Measurements from ENCODE around the gene TMEM272.

Gene TMEM272

DNA sequence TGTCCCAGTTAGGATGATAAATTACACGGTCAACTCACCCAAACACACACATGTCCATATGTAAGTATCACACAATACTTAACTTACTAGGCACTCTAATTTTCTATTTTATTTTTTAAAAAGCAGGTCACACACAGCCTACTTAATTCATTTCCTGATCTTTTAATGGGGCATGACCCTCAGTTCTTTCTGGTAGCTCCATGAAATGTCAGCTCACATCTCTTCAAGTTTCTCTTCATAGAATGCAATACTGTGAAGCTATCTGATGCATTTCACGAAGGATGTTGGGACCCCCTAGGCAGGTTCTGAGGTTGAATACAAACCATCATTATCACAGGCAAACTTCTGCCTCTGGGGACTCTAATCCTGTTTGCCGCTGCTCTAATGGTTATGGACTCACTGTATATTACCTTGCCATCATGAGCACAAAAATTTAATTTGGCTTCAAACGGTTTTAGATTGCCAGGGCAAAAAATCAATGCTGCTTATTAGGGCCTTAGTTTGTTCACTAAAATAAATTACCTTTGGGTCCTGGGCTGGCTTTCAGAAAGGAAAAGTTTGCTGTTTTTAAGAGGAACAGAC is 24.9 kb downstream of the TMEM272 start:
- H3K9me3 ChIP-seq (ENCODE audit: control insufficient read depth, low read length), result no peaks in the 10 kb centered on the region
- H3K9ac ChIP-seq (ENCODE audit: low read length), result no peak overlapping the region
- H3K4me3 ChIP-seq (ENCODE audit: low read length), result no peak overlapping the region
- H3K27me3 ChIP-seq (ENCODE audit: control insufficient read depth, insufficient read depth, low read length), result no peaks in the 10 kb centered on the region
- peaks cover 9% of the 10 kb centered on the region for H3K4me1 ChIP-seq (ENCODE audit: control insufficient read depth, insufficient read depth, low read length)
- no peaks in the 10 kb centered on the region for H3K36me3 ChIP-seq (ENCODE audit: control insufficient read depth, insufficient read depth, low read length)

DNA sequence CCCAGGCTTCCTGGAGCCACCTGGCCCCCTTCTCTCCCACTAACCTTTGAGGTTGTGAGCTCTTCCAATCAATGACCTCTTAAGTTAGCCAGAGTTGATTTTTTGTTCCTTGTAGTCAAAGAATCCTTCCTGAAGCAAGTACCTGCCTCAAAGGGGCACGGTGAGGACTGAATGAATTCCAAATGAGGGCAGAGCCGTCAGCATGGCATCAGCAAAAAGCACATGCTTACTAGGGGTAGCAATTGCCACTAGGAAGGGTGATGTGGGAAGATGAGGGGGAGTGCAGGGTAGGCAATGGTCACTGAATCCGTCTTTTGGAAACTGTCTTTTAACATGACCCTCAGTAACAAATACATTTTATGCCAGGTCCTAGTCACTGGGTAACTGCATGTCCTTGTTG is 25.4 kb downstream of the TMEM272 start:
- H3K36me3 ChIP-seq (ENCODE audit: control insufficient read depth, insufficient read depth, low read length), result no peaks in the 10 kb centered on the region
- H3K9me3 ChIP-seq (ENCODE audit: control insufficient read depth, low read length), result no peaks in the 10 kb centered on the region
- H3K27me3 ChIP-seq (ENCODE audit: control insufficient read depth, insufficient read depth, low read length), result no peaks in the 10 kb centered on the region
- no peak overlapping the region for H3K4me3 ChIP-seq (ENCODE audit: low read length)
- H3K9ac ChIP-seq (ENCODE audit: low read length), result no peak overlapping the region
- H3K4me1 ChIP-seq (ENCODE audit: control insufficient read depth, insufficient read depth, low read length), result peaks cover 13% of the 10 kb centered on the region

DNA sequence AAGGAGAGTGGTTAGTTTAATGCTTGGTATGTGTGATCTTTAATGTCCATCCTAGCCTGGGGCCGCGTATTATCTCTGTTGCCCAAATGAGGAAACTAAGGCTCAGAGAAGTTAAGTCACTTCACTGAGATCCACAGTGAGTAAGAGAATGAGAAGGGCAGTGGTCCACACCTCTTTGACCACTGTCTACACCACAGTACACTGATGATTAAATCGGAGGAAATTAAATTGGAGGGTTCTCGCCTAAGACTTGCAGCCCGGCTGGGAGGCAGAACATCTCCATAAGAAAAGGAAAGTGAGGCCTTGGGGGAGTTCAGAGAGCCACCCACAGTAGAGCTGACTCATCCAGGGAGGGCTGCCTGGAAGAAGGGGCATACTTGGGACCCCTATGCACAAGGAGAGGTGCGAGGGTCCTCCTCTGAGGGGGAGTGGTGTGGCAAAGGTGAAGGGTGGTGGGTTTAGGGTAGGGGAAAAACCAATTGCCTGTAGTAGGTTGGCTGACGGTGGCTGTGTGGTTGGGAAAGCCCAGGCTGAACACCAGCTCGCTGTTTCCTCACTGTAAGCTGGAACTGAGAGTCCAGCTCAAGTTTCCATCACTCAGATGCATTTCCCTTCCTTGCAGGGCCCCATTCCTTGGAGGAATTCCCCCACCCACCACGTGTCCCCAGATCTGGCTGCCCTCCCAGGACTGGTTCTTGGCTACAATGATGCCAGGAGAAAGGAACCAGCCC is 26.0 kb downstream of the TMEM272 start:
- H3K9ac ChIP-seq (ENCODE audit: low read length), result no peak overlapping the region
- no peak overlapping the region for H3K4me3 ChIP-seq (ENCODE audit: low read length)
- H3K4me1 ChIP-seq (ENCODE audit: control insufficient read depth, insufficient read depth, low read length), result peaks cover 13% of the 10 kb centered on the region
- H3K27me3 ChIP-seq (ENCODE audit: control insufficient read depth, insufficient read depth, low read length), result no peaks in the 10 kb centered on the region
- no peaks in the 10 kb centered on the region for H3K9me3 ChIP-seq (ENCODE audit: control insufficient read depth, low read length)
- no peaks in the 10 kb centered on the region for H3K36me3 ChIP-seq (ENCODE audit: control insufficient read depth, insufficient read depth, low read length)

DNA sequence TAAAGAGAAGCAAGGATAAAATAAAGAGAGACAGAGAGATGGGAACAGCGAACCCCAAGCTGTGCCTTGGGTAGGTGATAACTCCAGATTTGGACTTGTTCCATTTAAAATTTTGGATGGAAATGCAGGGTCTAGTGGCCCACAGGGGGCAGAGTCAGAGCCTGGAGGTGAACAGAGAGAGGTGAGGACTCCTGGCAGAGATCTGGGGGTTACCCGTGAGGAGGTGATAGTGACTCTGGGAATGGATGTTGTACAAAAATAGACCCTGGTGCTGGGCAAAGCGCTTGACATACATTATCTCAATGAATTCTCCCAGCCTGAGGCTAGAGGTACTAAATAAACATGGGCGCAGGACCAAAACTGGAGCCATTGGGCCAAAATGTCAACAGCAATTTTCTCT is 26.7 kb downstream of the TMEM272 start:
- Histone ChIP-seq H3K9ac (ENCODE audit: low read length) (no peak overlapping the region), H3K4me3 (ENCODE audit: low read length) (no peak overlapping the region), H3K9me3 (ENCODE audit: control insufficient read depth, low read length) (no peaks in the 10 kb centered on the region), H3K27me3 (ENCODE audit: control insufficient read depth, insufficient read depth, low read length) (no peaks in the 10 kb centered on the region), H3K36me3 (ENCODE audit: control insufficient read depth, insufficient read depth, low read length) (no peaks in the 10 kb centered on the region), H3K4me1 (ENCODE audit: control insufficient read depth, insufficient read depth, low read length) (peaks cover 13% of the 10 kb centered on the region)

DNA sequence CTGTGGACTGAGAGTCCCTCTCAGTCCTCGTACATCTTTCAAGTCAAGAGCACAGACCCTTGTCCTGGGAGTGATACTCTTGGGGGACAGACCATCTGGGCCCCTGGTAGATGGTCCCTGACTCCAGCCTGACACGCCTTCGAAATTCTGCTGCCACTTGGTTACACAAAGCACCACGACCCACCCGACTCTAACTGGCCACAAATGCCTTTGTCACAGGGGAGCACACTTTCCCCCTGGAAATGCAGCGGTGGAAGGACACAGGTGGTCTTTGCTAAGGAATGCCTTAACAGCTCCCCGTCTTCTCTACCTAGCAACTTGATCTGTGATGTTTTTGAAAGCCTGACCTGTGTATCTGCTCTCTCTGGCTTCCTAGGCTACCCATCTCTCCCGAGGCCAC is 27.3 kb downstream of the TMEM272 start:
- no peaks in the 10 kb centered on the region for H3K9me3 ChIP-seq (ENCODE audit: control insufficient read depth, low read length)
- H3K9ac ChIP-seq (ENCODE audit: low read length), result no peak overlapping the region
- H3K36me3 ChIP-seq (ENCODE audit: control insufficient read depth, insufficient read depth, low read length), result no peaks in the 10 kb centered on the region
- peaks cover 13% of the 10 kb centered on the region for H3K4me1 ChIP-seq (ENCODE audit: control insufficient read depth, insufficient read depth, low read length)
- no peak overlapping the region for H3K4me3 ChIP-seq (ENCODE audit: low read length)
- no peaks in the 10 kb centered on the region for H3K27me3 ChIP-seq (ENCODE audit: control insufficient read depth, insufficient read depth, low read length)

DNA sequence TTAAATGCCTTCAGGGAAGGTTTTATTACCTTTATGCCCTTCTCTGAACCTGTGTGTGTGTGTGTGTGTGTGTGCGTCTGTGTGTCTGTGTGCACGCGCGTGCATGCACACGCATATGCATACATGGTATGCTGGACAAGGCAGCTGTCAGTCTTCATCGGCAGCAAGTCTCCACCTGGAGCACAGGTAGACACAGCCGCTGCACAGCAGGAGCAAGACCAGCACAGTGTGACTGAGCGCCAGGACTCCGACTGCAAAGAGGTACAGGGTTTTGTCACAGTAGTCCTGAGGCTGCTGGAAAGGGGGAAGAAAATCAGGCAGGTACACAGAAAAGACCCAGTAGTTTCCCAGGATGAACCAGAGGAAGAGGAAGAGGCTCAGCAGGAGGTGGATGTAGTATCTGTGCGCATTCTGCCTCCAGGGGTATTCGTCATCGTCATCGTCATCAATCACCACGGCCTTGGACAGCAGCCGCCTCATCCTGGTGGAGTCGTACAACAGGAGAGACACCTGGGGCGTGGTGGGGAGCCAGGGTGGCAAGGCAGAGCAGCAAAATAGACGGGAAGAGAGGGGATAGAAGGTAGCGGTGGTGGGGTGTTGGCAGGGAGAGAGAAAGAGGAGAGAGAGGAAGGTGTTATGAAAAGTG is 28.2 kb downstream of the TMEM272 start:
- Histone ChIP-seq H3K4me3 (ENCODE audit: low read length) (no peak overlapping the region), H3K27me3 (ENCODE audit: control insufficient read depth, insufficient read depth, low read length) (no peaks in the 10 kb centered on the region), H3K4me1 (ENCODE audit: control insufficient read depth, insufficient read depth, low read length) (peaks cover 13% of the 10 kb centered on the region), H3K36me3 (ENCODE audit: control insufficient read depth, insufficient read depth, low read length) (no peaks in the 10 kb centered on the region), H3K9me3 (ENCODE audit: control insufficient read depth, low read length) (no peaks in the 10 kb centered on the region), H3K9ac (ENCODE audit: low read length) (no peak overlapping the region)

DNA sequence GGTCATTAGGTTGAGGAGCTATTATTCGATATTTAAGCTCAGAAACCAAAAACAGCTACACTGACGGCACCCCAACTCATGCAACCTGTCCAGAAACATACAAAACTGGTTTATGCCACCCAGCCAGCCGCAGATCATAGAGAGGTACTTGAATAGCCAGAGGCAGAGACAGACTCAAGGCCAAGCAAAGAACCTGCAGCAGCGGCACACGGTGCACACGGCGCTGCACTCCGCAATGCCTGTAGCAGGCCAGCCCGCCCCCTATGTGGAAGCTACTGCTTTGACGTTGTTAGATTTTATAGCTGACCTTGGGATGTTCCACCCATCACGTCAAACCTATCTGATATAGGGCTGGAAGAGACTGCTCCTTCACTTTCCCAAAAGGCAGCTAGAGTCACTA is 29.1 kb downstream of the TMEM272 start:
- Histone ChIP-seq H3K4me3 (ENCODE audit: low read length) (no peak overlapping the region), H3K4me1 (ENCODE audit: control insufficient read depth, insufficient read depth, low read length) (peaks cover 13% of the 10 kb centered on the region), H3K36me3 (ENCODE audit: control insufficient read depth, insufficient read depth, low read length) (no peaks in the 10 kb centered on the region), H3K27me3 (ENCODE audit: control insufficient read depth, insufficient read depth, low read length) (no peaks in the 10 kb centered on the region), H3K9me3 (ENCODE audit: control insufficient read depth, low read length) (no peaks in the 10 kb centered on the region), H3K9ac (ENCODE audit: low read length) (no peak overlapping the region)

DNA sequence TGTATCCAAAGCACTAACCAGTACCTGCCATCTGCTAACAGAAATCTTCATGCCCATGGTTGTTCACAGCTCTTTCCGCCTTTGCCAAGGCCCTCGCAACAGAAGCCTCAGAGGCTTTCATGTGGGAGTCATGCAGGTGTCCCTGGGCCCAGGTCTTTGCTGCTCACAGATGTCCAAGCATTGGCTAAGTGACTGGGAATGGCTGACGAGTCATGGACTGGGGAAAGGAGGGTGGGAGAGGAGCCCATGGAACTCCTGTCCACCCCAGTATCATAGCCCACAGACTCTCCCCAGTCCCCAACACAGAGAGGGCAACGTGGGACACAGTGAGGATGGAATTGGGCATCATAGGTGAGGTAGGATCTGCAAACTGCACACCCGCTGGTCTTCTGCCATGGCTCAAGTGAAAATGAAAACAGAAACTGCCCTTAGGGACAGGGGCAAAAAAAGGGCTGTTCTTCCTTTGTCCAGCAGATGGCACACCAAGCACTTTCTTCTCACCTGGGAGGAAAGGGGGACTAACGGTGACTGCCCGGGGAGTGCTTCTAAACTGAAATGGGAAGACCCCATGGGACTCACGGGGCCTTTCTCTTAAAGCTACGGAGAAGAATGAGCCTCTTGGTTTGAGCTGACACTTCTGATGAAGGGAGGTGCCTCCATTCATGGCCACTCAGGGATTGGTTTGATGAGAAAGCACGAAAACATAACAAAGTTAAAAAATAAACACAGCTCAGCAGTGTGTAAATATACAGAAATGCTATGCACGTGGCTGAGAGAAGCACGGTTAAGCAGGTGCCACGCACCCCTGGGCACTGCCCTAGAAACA is 29.9 kb downstream of the TMEM272 start:
- Histone ChIP-seq H3K4me3 (ENCODE audit: low read length) (peak overlapping the region; percentile 11), H3K27me3 (ENCODE audit: control insufficient read depth, insufficient read depth, low read length) (no peaks in the 10 kb centered on the region), H3K36me3 (ENCODE audit: control insufficient read depth, insufficient read depth, low read length) (no peaks in the 10 kb centered on the region), H3K4me1 (ENCODE audit: control insufficient read depth, insufficient read depth, low read length) (peaks cover 13% of the 10 kb centered on the region), H3K9me3 (ENCODE audit: control insufficient read depth, low read length) (no peaks in the 10 kb centered on the region), H3K9ac (ENCODE audit: low read length) (peak overlapping the region; percentile 29)

DNA sequence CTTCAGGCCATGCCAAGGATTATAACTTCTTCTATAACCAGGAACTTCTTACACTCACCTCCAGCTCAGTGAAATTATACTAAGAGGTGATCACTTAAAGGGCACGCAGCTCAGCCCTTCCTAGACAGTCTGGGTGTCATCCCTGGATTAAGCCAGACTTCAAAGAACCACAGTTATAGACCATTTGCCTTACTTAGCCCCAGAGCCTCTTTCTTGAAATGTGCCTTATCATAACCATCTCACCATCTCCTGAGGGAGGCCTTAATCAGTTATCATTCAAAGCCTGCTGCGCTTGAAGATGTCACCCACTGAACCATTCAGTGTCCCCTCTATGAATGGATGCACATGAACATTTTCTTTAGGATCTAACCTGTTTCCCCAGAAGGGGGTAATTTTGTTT is 30.9 kb downstream of the TMEM272 start:
- H3K27me3 ChIP-seq (ENCODE audit: control insufficient read depth, insufficient read depth, low read length), result no peaks in the 10 kb centered on the region
- H3K36me3 ChIP-seq (ENCODE audit: control insufficient read depth, insufficient read depth, low read length), result no peaks in the 10 kb centered on the region
- H3K9me3 ChIP-seq (ENCODE audit: control insufficient read depth, low read length), result no peaks in the 10 kb centered on the region
- H3K4me1 ChIP-seq (ENCODE audit: control insufficient read depth, insufficient read depth, low read length), result peaks cover 13% of the 10 kb centered on the region
- H3K9ac ChIP-seq (ENCODE audit: low read length), result no peak overlapping the region
- no peak overlapping the region for H3K4me3 ChIP-seq (ENCODE audit: low read length)

DNA sequence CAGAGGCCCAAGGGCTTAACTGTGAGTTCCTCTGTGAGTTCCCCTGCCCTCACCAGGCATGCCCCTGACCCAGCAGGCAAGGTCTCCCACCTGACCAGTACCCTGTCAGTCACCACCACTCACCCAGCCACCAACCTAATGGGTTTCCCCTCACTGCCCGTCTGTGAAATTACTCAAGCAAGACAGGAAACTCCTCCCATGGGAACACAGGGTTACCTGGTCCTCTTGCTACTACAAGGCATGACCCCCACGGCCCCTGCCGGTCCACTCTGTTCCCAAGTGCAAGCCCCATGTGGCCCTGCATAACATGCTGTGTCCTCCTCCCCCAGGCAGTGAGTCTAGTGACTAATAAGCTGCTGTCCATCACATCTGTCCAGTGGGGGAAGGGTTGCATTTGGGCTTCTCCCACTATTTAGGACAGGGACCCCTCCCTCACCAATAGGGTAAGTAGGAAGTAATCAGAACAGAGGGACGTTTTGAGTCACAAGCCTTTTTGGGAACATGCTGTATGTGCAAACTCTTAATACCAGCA is 33.0 kb downstream of the TMEM272 start:
- no peaks in the 10 kb centered on the region for H3K36me3 ChIP-seq (ENCODE audit: control insufficient read depth, insufficient read depth, low read length)
- H3K4me1 ChIP-seq (ENCODE audit: control insufficient read depth, insufficient read depth, low read length), result peaks cover 9% of the 10 kb centered on the region
- H3K9me3 ChIP-seq (ENCODE audit: control insufficient read depth, low read length), result no peaks in the 10 kb centered on the region
- H3K27me3 ChIP-seq (ENCODE audit: control insufficient read depth, insufficient read depth, low read length), result no peaks in the 10 kb centered on the region
- no peak overlapping the region for H3K4me3 ChIP-seq (ENCODE audit: low read length)
- no peak overlapping the region for H3K9ac ChIP-seq (ENCODE audit: low read length)

DNA sequence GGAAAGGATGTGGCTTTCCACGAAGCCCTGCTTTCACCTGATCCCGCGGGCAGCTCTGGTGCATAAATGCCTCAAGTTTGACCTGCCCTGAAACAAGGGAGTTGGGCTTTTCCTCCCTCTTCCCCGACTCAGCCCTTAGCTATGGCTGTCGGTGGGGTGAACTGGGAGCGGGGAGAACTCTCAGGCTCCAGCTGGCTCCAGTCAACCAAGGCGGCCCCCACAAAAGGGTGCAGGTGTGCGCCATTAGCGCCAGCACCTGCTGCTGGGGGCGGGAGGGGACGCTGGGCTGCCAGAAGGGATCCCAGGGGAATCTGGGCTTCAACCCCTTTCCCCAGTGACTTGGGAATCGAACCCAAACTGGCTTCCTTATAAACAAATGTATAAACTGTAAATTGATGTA is 33.9 kb downstream of the TMEM272 start:
- peaks cover 9% of the 10 kb centered on the region for H3K4me1 ChIP-seq (ENCODE audit: control insufficient read depth, insufficient read depth, low read length)
- no peaks in the 10 kb centered on the region for H3K9me3 ChIP-seq (ENCODE audit: control insufficient read depth, low read length)
- no peak overlapping the region for H3K4me3 ChIP-seq (ENCODE audit: low read length)
- H3K9ac ChIP-seq (ENCODE audit: low read length), result no peak overlapping the region
- no peaks in the 10 kb centered on the region for H3K36me3 ChIP-seq (ENCODE audit: control insufficient read depth, insufficient read depth, low read length)
- no peaks in the 10 kb centered on the region for H3K27me3 ChIP-seq (ENCODE audit: control insufficient read depth, insufficient read depth, low read length)

DNA sequence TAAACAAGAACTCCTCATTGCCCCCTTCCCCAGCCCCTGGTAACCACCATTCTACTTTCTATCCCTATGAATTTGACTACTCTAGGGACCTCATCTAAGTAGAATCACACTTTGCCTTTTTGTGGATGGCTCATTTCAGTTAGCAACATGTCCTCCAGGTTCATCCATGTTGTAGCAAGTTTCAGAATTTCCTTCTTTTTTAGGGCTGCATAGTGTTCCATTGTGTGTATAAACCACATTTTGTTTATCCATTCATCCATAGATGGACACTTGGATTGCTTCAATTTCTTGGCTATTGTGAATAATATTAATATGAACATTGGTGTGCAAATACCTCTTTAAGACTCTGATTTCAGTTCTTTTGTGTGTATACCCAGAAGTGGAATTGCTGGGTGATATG is 36.2 kb downstream of the TMEM272 start:
- H3K4me3 ChIP-seq (ENCODE audit: low read length), result no peak overlapping the region
- no peaks in the 10 kb centered on the region for H3K36me3 ChIP-seq (ENCODE audit: control insufficient read depth, insufficient read depth, low read length)
- peaks cover 10% of the 10 kb centered on the region for H3K4me1 ChIP-seq (ENCODE audit: control insufficient read depth, insufficient read depth, low read length)
- no peaks in the 10 kb centered on the region for H3K27me3 ChIP-seq (ENCODE audit: control insufficient read depth, insufficient read depth, low read length)
- no peaks in the 10 kb centered on the region for H3K9me3 ChIP-seq (ENCODE audit: control insufficient read depth, low read length)
- H3K9ac ChIP-seq (ENCODE audit: low read length), result no peak overlapping the region
